ENCODE data around the gene ILKAP.

The ILKAP gene

GRCh38 chr2:238133499-238134392 lies 69.7 kb downstream of the ILKAP start:
- no peak for DNase-seq

- DNase-seq = no peak
Observed at GRCh38 chr2:238132463-238133450, 70.7 kb downstream of the ILKAP start.

- no peak for DNase-seq
Observed at GRCh38 chr2:238131761-238132462, 71.6 kb downstream of the ILKAP start.

- DNase-seq = no peak
Observed at GRCh38 chr2:238130696-238131628, 72.5 kb downstream of the ILKAP start.

GRCh38 chr2:238130111-238130695 lies 73.3 kb downstream of the ILKAP start:
- no peak for DNase-seq

GRCh38 chr2:238129166-238130010 lies 74.1 kb downstream of the ILKAP start:
- DNase-seq = no peak

DNA sequence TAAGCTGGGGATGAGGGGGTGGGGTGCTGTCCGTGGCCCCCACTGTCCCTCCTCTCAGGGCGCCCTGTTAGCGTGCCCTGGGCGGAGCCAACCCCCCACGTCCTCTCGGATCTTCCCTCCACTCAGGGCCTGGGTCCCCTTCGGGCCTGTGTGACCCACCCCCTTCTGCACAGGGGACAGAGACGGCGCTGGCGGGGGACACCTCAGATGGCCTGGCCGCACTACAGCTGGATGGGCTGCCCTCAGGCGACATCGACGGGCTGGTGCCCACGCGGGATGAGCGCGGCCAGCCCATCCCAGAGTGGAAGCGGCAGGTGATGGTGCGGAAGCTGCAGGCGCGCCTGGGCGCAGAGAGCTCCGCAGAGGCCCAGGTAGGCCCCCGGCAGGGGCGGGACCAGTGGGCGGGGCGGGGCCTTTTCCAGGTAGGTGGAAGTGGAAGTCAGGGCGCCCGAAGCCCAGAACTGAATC lies 74.9 kb downstream of the ILKAP start:
- no peak for DNase-seq

DNA sequence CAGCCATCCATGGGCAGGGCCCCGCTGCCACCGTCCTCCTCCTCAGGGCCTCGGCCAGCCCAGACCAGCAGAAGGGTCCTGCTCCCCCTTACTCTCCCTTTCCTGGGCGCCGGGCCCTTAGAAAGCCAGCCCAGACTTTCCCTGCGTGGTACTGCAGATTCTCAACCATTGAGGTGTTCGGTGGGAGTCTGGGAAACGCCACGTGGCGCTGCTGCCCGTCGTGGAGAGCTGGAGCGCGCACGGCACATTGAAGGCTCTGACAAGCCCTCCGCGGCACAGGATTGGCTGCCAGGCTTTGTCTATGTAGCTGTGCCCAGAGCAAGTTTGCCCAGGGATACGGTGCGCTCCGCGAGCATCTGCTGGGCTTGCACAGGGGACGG lies 75.4 kb downstream of the ILKAP start:
- DNase-seq = no peak

DNA sequence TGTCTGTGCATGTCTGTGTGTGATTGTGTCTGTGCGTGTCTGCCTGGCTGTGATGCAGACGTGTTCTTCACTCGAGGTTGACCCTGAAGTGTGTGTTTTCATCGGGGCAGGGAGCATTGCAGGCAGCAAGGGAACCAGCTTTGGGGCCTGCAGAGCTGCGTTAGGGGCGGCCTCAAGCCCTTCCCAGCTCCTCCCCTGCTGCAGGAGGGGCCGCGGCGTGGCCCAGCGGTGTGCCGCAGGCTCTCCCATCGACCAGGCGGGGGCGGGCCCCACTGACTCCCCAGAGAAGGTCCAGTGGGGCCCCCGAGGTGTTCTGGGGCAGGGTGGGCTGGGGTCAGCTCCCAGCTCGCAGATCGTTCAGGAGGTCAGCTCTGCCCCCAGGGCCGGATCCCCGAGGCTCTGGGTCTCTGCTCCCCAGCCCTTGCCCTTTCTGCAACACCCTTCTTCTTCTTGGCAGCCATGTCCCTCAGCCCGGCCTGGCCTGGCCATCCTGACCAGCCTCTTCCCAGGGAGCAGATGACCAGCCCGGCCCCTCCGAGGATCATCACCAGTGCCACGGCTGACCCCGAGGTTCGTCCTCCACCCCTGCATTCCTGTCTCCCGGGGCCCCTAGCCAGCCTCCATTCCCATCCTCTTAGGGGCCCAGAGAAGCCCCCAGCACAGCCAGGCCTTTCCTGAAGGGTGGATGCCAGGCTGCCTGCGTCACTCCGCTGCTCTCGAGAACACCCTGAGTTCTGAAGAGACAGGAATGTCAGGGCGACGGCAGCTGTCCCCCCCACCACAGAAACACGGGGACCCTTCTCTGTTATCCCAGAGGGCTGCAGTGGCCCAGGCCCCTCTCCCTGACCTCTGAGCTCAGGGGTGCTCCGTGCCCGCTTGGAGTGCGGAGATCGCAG lies 76.1 kb downstream of the ILKAP start:
- no peak for DNase-seq

DNA sequence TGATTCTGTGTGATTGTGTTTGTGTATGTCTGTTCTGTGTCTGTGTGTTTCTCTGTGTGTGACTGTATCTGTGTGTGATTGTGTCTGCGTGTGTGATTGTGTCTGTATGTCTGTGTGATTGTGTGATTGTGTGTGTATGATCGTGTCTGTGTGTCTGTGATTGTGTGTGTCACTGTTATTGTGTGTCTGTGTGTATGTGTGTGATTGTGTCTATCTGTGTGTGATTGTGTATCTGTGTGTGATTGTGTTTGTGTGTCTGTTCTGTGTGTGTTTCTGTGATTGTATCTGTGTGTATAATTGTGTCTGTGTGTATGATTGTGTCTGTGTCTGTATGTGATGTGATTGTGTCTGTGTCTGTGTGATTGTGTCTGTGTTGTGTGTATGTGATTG lies 76.7 kb downstream of the ILKAP start:
- no peak for DNase-seq

DNA sequence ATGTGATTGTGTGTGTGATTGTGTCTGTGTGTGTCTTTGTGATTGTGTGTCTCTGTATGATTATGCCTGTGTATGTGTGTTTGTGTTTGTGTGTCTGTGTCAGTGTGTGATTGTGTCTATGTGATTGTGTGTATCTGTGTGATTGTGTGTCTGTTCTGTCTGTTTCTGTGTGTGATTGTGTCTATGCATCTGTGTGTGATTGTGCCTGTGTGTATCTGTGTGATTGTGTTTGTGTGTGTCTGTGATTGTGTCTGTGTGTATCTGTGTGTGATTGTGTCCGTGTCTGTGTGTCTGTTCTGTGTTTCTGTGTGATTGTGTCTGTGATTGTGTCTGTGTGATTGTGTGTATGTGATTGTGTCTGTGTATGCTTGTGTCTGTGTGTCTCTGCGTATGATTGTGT lies 77.2 kb downstream of the ILKAP start:
- DNase-seq = no peak

DNA sequence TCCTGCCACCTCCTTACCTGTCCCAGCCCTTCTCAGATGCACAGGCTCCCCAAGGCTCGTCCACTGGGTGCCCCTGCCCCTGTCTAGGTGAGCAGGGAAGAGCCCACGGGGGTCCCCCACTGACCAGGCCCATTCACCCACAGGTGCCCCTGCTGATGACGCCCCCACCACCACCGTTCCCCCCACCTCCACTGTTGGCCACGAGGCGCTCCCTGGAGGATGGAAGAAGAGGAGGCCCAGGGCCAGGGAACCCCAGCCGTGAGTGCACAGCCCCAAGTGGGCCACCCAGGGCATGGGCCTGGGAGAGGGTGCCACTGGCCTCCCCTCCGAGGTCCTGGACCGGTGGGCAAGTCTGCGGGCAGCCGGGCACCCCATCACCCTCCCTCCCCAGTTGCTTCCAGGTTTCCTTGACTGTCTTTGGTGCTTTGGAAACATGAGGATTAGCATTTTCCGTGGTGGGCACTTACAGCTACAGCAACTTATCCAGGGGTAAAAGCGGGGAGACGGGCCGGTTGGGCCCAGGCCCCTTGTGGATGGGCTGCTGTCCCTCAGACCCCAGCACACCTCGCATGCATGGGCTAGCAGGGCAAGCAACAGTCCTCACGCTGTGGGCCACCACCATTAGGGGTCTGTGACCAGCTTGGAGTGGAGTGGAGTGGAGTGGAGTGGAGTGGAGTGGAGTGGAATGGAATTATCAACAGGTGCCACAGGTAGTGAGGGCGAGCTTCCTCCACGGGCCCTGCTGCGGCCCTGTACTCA lies 78.2 kb downstream of the ILKAP start:
- no peak for DNase-seq

- DNase-seq = no peak
Observed at GRCh38 chr2:238124488-238125126, 78.9 kb downstream of the ILKAP start.

DNA sequence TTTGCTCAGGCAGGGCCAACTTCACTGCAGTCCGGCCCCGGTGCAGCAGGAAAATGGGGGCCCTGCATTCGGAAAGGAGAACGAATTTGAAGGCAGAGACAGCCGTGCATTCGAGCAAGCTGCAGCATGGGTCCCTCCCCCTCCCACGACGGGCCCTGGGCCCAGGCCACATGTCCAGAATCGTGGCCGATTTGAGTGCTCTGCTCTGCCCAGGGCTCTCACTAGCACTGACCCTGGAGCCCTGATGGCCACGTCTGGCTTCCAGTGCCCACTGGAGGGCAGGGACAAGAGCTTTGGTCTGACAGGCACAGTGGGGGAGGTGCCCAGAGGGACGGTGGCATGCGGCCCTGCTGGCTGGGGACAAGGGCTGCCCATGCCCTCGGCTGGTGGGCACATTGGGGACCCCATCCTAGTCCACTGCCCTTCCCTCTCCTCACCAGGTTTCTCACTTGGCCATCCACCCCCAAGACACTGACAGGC lies 79.5 kb downstream of the ILKAP start:
- DNase-seq = no peak

DNA sequence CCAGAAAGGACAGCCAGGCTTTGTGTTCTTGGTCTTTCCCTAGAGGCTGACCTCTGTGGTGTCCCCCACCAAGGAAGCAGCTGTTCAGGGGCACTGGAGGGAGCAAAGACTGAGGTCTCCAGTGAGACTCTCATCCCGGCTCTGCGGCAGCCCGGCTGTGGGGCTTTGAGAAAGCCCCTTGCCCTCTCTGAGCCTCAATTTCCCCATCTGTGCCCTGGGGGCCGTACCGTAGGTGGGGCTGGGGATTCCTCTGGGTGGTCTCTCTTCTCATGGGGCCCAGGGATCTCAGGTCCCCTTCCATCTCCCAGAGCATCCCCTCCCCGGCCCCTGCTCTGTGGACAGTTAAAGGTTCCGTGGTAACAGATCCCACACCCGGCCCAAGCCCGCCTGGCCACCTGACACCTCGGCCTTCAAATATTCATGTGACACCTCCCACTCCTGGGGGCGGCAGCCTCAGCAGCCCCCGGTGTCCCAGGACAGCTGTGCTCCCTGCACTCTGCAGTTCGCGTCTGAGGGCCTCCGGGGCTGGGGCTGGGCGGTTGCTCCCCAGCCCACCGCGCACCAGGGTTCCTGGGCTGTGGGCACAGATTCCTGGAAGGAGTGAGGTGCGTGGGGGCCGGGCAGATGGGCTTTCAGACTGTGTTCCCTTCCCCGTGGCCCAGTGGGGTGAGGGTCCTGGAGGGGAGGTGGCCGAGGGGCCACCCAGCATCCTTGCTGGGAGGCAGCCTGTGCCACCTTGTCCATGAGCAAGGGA lies 80.1 kb downstream of the ILKAP start:
- DNase-seq = no peak

GRCh38 chr2:238122287-238123217 lies 80.9 kb downstream of the ILKAP start:
- DNase-seq = no peak

All from CD4-positive, alpha-beta T cell treated with Interleukin-21 for 1 hour (primary cell).